Activated CD8-positive, alpha-beta T cell treated with anti-CD3 and anti-CD28 coated beads for 36 hours (primary cell): Measurements from ENCODE around the gene TMEM14C. TPM values are rescaled to one million over a fixed set of nuclear protein-coding genes. Genes with fewer than 3 reads are reported as not detected.
A peak's percentile ranks its signal among the peaks of the same experiment; 100 is the strongest.
"Not testable (repeated sequence)": the region's sequence is repeated elsewhere in the genome, so short reads cannot be mapped to it uniquely, and the experiment has no call there.

Source experiments
- ATAC-seq: fragments of 200-7000 bp; cut with Tn5 transposase; one replicate; pipeline ENCODE4 v1.10.0; 2021; ENCODE audit warnings: mild to moderate bottlenecking, moderate library complexity
- CTCF ChIA-PET: fragments of 350-600 bp; sonication (Branson Sonifier 250); formaldehyde crosslinking; loops from one replicate; lab custom pipeline; 2021; ENCODE audit warnings: antibody characterized with exemption; lab: Charles Lee
- POLR2A ChIA-PET: fragments of 350-600 bp; sonication (Branson Sonifier 250); formaldehyde crosslinking; loops from one replicate; lab custom pipeline; 2021; ENCODE audit warnings: antibody characterized with exemption; lab: Charles Lee
- DNase-seq: peaks from one replicate; pipeline ENCODE4 v3.0.0-alpha.2; 2020
- H3K27ac Mint-ChIP-seq: one replicate; pipeline ENCODE4 v1.8.0; 2021; ENCODE audit warnings: mild to moderate bottlenecking, mixed read lengths
- H3K27me3 Mint-ChIP-seq: one replicate; pipeline ENCODE4 v1.8.0; 2021; ENCODE audit warnings: mixed read lengths
- H3K36me3 Mint-ChIP-seq: one replicate; pipeline ENCODE4 v1.8.0; 2021; ENCODE audit warnings: low read depth, mixed read lengths
- H3K4me1 Mint-ChIP-seq: one replicate; pipeline ENCODE4 v1.8.0; 2021; ENCODE audit warnings: low read depth, mixed read lengths
- H3K4me3 Mint-ChIP-seq: one replicate; pipeline ENCODE4 v1.8.0; 2021; ENCODE audit warnings: mild to moderate bottlenecking, moderate library complexity, mixed read lengths
- H3K9me3 Mint-ChIP-seq: one replicate; pipeline ENCODE4 v1.8.0; 2021; ENCODE audit warnings: mixed read lengths
- CTCF ChIP-seq: fragments of 200-600 bp; IDR thresholded peaks from one replicate; pipeline ENCODE4 v1.8.0; 2022; ENCODE audit warnings: antibody characterized with exemption, mild to moderate bottlenecking
- intact Hi-C: fragments of 100-400 bp; cut with micrococcal nuclease; formaldehyde crosslinking; loops from one replicate; pipeline ENCODE4 v1.10.0; 2022
- total RNA-seq, 2 experiments: library from RNA; stranded (reverse); gene quantifications; one replicate each; pipeline ENCODE4 v1.2.3, GENCODE V29; 2021

The TMEM14C gene
- total RNA-seq, 2 experiments from 2014 or later: 60.1 to 62.0 TPM

- peak; percentile 21 for ATAC-seq
- CTCF ChIA-PET: interaction anchor here (1.2 to 2.4 kb wide), 3 partner anchors 9 to 210 kb away, joined by 4 to 7 read pairs (median 6); partner anchors contain the start of genes C6orf52 and PAK1IP1
- peaks cover 39% of the 10 kb centered on the region for H3K4me1 Mint-ChIP-seq
- POLR2A ChIA-PET: interaction anchor here (1.0 to 2.8 kb wide), 5 partner anchors 9 to 25 kb away, joined by 3 to 21 read pairs (median 3); partner anchors contain the start of genes C6orf52 and PAK1IP1
- peak; percentile 60 for DNase-seq
- no peaks in the 10 kb centered on the region for H3K27me3 Mint-ChIP-seq
- intact Hi-C loops: no loop called here
- peak overlapping the region; percentile 91 for H3K4me3 Mint-ChIP-seq
- H3K36me3 Mint-ChIP-seq: peaks cover 13% of the 10 kb centered on the region
- peak overlapping the region; percentile 92 for H3K27ac Mint-ChIP-seq
- peaks cover 17% of the 10 kb centered on the region for H3K9me3 Mint-ChIP-seq
- no peak for TF ChIP-seq CTCF
These were observed 2.5 kb upstream of the TMEM14C start for GRCh38 chr6:10720265-10720959.

- Mint-ChIP-seq H3K27ac (peak overlapping the region; percentile 92), H3K4me1 (peaks cover 41% of the 10 kb centered on the region), H3K9me3 (peaks cover 17% of the 10 kb centered on the region), H3K36me3 (peaks cover 20% of the 10 kb centered on the region), H3K4me3 (peak overlapping the region; percentile 91)
- ATAC-seq, H3K27me3 Mint-ChIP-seq, intact Hi-C loops: not testable (repeated sequence)
- peak; percentile 55 for DNase-seq
- POLR2A ChIA-PET: interaction anchor here (0.7 to 2.8 kb wide), 6 partner anchors 10 to 117 kb away, joined by 3 to 21 read pairs (median 4); partner anchors contain the start of genes C6orf52, MAK and PAK1IP1
- CTCF ChIA-PET: interaction anchor here (0.8 to 2.4 kb wide), 2 partner anchors 14 to 211 kb away, joined by 3 to 6 read pairs; no protein-coding TSS in a partner anchor
These were observed 1.7 kb upstream of the TMEM14C start for GRCh38 chr6:10720960-10721849.

GRCh38 chr6:10721850-10722569 lies 860 bp upstream of the TMEM14C start:
- Mint-ChIP-seq H3K4me3 (peak overlapping the region; percentile 91), H3K4me1 (peaks cover 43% of the 10 kb centered on the region), H3K36me3 (peaks cover 23% of the 10 kb centered on the region), H3K27ac (peak overlapping the region; percentile 92), H3K27me3 (no peaks in the 10 kb centered on the region), H3K9me3 (peaks cover 17% of the 10 kb centered on the region)
- ChIA-PET POLR2A (interaction anchor here (0.7 to 3.2 kb wide), 5 partner anchors 17 to 117 kb away, joined by 3 to 21 read pairs (median 4); partner anchors contain the start of genes C6orf52, MAK, PAK1IP1 and TMEM14B), CTCF (interaction anchor here (0.8 to 2.4 kb wide), 2 partner anchors 14 to 212 kb away, joined by 3 to 6 read pairs; no protein-coding TSS in a partner anchor)
- intact Hi-C loops: no loop called here
- ATAC-seq: no peak
- no peak for TF ChIP-seq CTCF
- peak; percentile 11 for DNase-seq

GRCh38 chr6:10722570-10722819 lies 375 bp upstream of the TMEM14C start:
- ChIA-PET CTCF (interaction anchor here (2.4 kb wide), 1 partner anchor 212 kb away, joined by 6 read pairs; no protein-coding TSS in a partner anchor), POLR2A (interaction anchor here (1.5 to 3.2 kb wide), 3 partner anchors 17 to 27 kb away, joined by 4 to 21 read pairs (median 20); partner anchors contain the start of genes C6orf52, PAK1IP1 and TMEM14B)
- Mint-ChIP-seq H3K27me3 (no peaks in the 10 kb centered on the region), H3K9me3 (peaks cover 17% of the 10 kb centered on the region), H3K36me3 (peaks cover 26% of the 10 kb centered on the region), H3K4me1 (peaks cover 45% of the 10 kb centered on the region), H3K4me3 (peak overlapping the region; percentile 91), H3K27ac (peak overlapping the region; percentile 92)
- DNase-seq (no peak), ATAC-seq (no peak)
- TF ChIP-seq CTCF: no peak
- intact Hi-C loops: no loop called here

GRCh38 chr6:10723567-10723881 lies 654 bp downstream of the TMEM14C start:
- Mint-ChIP-seq H3K36me3 (peaks cover 30% of the 10 kb centered on the region), H3K27ac (peak overlapping the region; percentile 92), H3K9me3 (peaks cover 12% of the 10 kb centered on the region), H3K27me3 (no peaks in the 10 kb centered on the region), H3K4me3 (peak overlapping the region; percentile 91), H3K4me1 (peaks cover 45% of the 10 kb centered on the region)
- ATAC-seq: no peak
- intact Hi-C loops: no loop called here
- no peak for DNase-seq
- ChIA-PET CTCF (interaction anchor here (1.1 kb wide), 1 partner anchor 245 kb away, joined by 4 read pairs; no protein-coding TSS in a partner anchor), POLR2A (interaction anchor here (1.2 to 3.2 kb wide), 2 partner anchors 25 to 28 kb away, joined by 7 to 20 read pairs; partner anchors contain the start of genes C6orf52, PAK1IP1 and TMEM14B)
- TF ChIP-seq CTCF: no peak
